Measurements from ENCODE around the gene RASAL3.

The RASAL3 gene

DNA sequence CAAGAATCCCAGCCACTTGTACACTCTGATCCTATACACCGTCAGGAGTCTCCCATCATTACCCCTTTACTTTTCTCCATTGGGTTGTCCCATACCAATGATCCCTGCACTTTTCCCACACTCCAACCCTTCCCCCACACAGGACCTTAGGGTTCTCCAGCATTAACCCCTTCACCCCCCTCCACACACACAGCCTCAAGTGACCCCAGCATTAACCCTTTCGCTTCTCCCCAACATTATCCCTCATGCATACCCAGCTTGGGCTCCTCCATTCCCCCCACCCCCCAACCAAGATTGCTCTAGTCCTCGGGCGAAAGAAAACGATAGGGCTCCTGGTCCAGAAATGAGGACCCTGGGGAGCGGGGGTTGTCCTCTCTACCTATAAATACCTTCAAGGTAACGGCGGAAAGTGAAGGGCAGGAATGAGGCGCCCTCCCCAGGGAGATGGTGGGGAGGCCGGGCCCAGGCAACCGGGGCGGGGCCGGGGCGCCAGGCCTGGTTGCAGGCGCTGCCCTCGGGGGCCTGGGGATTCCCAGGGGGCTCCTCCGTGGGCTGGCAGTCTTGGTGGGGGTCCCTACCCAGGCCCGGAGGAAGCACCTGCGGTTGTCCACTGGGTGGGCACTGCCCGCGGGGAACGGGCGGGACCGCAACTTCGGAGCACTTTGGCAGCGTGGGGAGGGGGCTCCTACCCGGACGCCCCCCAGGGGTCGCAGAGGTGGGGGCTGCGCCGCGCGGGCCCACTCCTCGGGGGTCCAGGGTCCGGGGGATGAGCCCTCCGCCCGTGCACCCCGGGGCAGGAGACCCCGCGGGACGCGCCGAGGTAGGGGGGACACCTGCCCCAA is 15.3 kb downstream of the RASAL3 start:
- no peak for DNase-seq

DNA sequence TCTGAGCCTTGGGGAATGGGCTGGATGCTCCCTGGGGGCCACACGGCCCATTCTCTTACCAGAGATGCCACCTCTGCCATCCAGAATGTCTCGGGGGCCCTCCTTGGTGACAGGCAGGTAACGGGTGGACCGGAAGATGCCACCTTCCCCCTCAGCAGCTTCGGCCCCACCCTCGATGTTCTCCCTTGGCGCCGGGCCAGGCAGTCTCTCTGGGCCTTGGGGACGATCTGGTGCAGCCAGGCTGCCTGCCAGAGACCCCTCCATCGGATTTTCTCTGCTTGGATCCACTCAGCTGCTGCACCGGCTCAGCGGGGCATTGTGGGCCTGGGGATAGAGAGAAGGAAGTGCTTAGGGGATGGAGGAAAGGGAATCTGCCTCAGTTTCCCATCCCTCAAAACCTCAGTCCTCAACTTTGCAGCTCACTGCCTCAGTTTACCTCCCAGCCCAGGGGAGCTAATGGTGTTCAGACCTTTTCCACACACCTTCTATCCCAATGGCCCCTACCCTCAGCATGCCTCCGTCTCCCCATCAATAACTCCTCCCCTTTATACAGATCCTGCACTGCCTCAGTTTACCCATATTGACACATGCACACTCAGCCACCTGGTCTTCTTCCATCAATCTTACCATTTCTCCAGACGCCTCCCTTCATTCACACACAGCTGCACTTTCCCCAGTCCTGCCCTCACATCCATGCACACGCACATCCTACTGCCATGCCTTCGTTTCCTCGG is 16.1 kb downstream of the RASAL3 start:
- no peak for DNase-seq

DNA sequence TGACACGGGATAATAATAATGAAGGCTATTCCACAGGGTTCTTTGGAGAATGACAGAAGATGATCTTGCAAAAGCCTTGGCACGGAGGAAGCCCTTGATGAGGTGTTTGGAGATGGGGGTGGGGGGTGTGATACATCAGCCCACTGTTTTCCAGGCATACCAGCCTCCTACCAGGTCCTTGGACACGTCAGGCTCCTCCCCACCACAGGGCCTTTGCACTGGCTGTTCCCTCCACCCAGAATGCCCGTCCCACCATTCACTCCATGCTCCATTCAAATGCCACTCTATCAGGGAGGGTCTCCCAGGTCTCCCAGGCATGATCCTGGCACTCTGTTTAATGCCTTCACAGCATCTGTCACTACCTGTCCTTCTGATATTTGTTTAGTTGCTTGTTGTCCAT is 17.3 kb downstream of the RASAL3 start:
- no peak for DNase-seq

DNA sequence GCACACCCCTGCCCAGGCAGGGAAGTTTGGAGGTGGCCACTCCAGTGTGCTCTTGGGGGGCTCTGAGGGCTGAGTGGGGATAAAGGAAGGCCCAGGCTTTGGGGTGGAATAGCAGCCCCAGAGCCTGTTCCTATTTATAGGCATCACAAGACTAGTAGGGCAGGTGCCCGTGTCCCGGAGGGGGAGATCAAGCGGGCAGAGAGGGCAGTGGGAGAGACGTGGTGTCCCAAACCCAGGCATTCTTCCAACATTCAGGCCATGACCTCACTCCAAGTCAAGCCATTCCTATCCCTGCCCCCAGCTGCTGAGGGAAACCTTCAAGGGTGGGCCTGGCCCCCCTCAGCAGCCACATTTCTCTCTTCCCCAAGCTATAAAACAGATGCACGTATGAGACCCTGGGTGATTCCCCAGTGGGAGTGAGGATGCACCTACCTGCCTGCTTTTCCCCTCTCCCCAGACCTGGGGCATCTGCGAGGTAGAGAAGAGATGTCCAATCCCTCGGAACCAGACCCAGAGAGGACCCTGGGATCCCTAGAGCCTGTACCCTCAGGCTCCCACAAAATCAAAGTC is 18.5 kb downstream of the RASAL3 start:
- DNase-seq: no peak

DNA sequence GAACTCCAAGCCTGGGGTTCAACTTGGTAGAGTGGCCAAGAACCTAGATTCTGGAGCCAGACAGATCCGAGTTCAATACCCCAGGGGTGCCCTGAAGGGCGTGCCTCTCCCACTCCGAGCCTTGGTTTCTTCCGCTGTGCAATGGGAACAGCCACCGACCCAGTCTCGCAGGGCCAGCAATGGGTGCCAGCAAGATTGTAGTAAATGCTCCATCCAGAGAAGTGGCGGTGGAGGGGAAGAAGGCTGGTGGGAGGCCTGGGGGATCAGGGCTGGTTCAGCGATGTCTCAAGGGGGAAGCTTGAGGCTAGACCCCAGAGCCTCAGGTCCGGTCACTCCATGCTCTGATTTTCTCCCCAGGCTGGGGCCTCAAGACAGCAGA is 19.1 kb downstream of the RASAL3 start:
- no peak for DNase-seq

DNA sequence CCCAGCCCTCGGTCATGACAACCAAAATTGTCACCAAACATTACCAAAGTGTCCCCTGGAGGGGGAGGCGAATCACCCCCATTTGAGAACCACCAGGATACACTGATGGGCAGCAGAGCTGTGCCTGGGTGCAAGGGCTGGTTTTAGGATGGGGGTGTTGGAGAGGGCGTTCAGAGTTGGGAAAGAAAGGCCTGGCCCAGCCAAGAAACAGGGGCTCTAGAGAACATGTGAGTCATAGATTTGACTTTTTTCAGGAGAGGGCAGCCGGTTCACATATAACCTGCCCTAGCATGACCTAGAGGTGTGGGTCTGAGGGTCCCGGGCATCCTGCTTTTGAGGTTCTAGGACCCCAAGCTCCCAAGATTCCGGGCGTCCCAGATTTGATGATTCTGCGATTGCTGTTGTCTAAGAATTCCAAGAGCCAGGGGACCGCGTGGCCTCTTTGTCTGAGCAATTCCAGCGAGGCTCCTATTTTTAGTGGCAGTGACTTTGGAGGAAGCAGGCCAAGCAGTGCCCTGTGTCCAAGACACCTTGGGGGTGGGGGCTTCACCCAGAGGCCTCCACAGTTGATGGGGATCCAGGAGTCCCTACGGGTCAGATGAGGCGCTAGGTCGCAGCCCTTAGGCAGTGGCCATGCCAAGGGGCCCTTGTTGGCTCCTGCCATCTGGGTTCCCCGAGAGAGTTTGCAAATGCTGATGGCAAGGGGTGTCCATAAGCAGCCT is 19.7 kb downstream of the RASAL3 start:
- no peak for DNase-seq

DNA sequence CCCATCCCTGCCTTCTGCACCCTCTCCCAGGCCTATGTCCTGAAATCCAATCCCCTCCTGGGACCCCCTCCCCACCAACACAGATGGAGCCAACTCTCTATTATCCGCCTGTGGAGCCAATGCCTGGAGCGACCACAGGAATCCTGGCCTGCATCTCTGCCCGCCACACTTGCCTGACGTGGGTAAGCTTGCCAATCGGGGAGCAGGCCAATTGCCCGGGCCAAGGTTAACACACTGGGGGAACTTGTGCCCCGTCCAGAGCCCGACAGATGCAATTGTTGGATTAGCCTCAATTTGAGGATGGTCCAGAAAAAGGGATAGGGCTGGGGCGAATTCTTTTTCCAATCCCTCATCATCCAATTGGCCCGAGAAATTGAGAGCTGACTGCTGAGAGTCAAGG is 20.5 kb downstream of the RASAL3 start:
- DNase-seq: no peak

DNA sequence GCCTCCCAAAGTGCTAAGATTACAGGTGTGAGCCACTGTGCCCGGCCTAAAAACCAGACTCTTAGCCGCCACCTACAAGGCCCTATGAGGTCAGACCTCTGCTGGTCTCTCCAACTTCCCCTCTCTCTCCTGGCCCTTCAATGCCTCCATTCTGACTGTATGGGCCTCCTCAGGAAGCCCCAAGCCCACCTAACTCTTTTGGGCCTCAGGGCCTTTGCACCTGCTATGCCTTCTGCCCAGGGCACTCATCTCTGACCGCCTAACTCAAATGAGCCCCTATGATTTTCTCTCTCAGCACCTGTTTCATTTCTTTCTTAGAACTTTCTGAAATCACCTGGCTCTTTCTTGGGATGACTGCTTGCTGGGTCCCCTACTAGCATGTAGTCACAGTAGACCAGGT is 21.0 kb downstream of the RASAL3 start:
- no peak for DNase-seq

DNA sequence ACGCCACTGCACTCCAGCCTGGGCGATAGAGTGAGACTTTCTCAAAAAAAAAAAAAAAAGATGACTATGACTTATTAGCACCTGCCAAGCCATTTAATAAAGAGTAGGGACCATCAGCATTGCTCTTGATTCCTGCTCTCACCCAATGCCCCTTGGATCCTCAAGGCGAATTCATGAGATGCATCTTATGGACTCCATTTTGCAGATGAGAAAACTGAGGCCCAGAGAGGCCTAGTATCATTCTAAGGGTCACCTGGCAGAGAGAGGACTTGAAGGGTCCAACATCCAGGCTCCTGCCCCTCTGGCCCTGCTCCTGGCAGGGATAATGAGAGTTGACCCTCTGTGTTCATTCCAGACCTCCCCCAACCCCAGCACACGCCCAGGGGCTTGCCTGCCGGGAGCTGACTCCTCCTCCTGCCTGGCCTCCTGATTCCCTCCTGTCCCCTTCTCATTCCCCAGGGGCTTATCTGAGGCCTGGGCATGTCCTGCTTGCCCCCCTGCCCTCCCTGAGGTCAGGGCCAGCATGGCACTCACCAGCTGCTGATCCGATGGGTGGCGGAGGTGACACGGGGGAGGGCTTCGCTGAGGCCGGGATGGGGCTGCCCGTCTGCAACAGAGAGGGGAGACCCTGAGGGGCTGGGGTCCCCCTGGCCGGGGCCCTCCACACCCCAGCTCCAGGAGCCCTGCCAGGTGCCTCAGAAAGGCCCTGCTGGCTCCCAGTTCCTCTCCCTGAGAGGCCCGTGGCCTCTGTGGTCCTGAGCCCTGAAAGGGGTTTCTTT is 22.0 kb downstream of the RASAL3 start:
- DNase-seq: no peak

DNA sequence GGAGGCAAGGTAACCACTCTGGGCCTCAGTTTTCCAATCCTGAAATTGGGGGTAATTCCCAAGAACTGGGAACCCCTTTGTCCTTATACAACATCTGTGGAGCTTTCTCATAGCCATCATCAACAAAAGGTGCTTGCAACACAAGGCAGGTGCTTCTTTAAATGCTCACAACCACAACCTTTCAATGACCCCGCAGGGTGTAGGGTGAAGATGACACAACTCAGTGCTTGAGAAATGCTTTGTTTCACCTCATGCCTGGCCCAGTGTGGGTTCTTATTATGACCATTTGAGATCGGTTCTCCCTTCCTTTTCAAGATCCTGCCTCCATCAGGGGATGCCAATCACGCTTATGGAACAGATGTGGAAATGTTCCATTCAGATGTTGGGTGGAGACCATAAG is 23.0 kb downstream of the RASAL3 start:
- DNase-seq: no peak

DNA sequence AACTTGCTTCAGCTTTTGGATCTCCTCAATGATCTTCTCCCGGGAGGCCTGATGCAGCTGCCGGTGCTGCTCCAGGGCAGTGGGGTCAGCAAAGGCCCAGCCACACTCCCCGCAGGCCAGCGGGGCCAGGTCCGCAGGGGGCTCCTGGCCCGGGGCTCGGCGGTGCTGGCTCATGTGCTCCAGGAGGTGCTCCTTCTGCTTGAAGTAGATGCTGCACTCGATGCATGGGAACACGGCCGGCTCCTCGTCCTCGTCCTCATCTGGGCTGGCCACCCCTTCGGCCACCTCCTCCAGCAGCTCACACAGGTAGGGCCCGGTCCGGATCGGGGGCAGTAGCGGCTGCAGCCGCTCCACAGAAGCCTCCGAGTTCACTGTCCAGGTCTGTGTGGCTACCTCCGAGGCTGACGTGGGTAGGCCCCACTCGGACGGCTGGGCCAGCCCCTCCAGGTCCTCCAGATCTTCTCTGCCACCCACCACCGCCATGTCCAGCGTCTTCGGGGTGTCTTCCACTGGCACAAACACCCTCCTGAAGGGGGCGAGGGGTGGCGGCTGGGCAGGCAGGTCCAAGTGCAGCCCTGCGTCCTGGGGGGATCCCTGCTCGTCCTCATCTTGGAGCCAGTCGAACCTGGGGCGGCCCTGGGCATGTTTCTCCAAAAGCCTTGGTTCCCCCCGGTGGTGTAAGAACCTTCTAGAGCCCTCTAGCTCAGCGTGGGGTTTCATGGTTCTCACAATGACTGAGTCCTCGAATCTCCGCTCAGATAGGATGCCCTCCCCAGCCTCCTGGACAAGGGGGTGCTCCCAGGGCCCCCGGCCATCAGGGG is 24.3 kb downstream of the RASAL3 start:
- DNase-seq: no peak

DNA sequence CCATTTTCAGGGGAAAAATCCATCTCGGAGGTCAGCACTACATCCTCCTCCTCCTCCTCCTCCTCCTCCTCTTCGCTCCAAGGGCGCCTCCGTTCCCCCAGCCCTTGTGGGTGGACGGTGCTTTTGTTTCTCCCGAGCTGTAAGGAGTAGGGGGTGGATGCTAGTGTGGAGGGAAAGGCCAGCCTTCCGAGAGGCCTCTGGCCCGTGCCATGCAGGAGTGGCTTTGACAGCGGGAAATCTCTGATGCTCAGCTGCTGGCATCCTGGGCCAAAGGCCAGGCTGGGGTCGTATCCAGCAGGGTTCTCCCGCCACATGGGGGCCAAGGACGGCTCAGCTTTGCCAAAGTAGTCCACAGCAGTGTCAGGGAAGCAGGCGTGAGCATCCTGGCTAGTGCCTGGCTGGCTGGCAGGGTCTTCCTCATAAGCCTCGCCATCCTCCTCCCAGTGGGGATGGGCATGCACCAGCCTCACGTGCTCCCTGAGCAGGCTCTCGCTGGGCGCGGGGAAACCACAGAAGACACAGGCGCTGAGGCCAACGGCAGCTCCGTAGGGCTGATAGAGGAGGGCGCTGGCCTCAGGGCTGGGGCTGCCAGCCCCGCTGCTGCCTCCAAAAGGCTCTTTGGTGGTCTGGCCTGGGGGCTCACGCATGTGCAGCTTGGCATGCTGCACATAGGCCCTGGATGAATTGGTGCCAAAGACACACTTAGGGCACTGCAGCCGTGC is 25.1 kb downstream of the RASAL3 start:
- DNase-seq: no peak

DNA sequence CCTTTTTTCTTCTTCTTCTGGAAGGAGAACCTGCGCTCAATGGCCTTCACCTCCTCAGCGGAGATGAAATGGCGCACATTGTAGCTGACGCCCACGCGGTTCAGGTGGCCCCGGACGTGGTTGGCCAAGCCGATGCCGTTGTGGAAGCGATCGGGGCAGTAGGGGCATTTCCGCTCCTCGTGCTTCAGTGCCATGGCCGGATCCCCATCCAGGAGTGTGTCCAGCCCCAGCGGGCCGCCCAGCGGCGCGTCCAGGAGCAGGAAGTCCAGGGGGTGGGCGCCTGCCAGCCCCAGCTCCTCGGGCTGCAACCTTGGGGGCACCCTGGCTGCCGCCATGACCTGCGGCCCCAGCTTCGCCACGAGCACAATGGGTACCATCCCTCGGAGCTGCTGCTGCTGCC is 25.8 kb downstream of the RASAL3 start:
- DNase-seq: no peak

DNA sequence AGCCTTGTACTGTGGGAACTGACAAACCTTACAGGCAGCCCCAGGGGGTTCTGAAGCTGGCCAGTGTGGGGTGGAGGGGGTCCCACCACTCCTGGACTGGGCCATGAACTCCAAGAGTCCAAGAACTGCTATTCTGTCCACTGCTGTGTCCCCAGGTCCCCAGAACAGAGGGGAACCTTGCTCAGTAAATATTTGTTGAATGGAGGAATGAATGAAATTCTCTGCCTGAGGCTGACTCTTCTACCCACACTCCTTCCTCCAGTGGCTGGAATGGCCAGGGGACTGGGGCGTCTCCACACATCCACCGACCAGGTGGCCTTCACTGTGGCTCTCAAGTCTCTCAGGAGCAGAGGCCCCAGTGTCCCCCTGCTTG is 26.2 kb downstream of the RASAL3 start:
- no peak for DNase-seq

DNA sequence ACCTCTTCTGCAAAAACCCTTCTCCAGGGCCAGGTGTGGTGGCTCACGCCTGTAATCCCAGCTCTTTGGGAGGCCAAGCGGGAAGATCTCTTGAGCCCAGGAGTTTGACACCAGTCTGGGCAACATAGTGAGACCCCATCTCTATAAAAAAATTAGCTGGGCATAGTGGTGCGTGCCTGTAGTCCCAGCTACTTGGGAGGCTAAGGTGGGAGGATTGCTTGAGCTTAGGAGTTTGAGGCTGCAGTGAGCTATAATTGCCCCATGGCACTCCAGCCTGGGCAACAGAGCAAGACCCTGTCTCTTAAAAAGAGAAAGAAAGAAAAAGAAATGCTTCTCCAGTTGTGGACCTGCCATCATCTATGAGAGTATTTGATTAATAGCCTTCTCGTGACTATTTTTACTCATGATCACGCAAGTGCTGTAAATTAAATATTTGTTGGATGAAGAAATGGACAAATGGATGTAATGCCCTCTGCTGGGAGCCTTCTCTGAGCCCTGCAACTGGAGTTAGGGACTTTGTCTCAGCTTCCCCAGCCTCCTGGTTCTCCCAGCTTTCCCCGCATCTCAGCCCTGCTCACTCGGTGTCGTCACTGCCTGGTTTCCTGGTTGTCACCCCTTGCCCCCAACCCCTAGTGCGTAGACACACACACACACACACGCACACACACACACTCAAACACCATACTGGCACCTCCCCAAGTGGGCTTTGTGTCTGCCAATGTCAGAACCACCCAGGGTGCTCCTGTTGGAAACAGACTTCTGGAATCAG is 26.8 kb downstream of the RASAL3 start:
- no peak for DNase-seq

DNA sequence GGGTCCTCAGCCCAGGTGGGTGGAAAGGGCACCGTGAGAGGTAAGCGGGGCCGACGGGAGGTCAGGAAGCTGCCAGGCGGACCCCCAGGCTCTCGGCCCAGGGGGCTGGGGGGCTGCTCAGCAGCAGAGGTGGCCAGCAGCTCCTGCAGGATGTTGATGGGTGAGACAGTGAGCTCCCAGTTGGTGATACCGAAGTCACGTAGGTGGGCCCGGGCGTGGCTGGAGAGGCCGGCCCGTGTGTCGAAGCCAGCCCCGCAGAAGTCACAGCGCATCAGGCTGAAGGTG is 27.6 kb downstream of the RASAL3 start:
- no peak for DNase-seq

DNA sequence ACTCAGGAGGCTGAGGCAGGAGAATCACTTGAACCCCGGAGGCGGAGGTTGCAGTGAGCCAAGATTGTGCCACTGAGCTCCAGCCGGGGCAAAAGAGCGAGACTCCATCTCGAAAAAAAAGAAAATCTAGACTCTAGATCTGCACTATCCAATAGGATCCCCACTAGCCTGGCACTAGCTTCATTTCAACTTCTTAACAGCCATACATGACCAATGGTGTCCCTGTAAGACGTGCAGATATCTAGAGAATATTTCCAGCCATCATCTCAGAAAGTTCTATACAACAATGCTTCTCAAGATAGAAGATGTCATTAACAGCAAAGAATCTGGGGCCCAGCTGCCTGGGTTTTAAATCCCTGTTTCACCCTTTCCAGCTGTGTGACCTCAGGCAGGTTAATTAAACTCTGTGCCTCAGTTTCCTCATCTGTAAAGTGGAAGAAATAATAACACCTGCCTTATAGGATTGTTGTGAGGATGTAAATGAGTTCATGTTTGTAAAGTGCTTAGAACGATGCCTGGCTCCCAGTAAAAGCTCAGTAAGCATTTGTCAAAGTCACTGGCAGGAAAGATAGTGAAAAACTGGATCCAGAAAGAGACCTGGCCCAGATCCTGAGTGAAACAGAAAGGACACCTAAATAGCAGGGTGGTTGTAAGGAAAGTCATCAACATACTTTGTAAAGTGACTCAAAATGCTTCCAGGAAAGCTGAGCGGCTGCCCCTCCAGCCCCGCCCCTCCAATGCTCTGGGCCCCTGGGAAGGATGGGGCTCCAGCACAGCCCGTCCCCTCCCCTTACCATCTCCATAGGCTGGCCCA is 28.1 kb downstream of the RASAL3 start:
- no peak for DNase-seq

DNA sequence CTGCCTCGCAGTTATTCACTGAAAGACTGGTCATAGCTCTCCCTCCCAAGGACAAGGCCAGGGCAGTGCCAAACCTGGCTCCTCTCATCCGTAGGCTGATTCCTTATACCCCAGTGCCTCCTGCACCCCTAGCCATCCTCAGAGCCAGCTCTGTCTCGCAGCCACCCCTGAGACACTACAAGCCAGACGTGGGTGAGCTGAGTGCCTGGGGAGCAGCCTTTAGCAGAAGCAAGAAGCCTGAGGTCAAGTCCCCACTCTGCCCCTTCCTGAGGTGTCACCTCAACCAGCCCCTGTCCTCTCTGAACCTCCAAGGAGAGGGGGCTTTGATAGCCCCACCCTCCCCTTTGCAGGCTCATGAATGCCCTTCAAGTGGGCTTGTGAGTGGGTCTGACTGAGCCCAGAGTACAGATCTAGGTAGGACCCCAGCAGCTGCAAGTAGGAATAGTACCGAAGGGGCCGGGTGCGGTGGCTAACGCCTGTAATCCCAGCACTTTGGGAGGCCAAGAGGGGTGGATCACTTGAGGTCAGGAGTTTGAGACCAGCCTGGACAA is 30.8 kb downstream of the RASAL3 start:
- DNase-seq: no peak

Data from kidney glomerular epithelial cell (primary cell).